OCI-LY3 (cell line): ENCODE data around the gene ATP2A3.

ENCODE experiments used
- H2AFZ ChIP-seq: fragments of 200-600, 300-600 bp; shearing (Covaris generic); 2 replicates; pipeline ENCODE4 v1.6.0; 2014; ENCODE audit warnings: antibody characterized with exemption, low read depth, low read length
- H3K27ac ChIP-seq: fragments of 200-600, 300-600 bp; sonication (generic); 2 replicates; pipeline ENCODE4 v1.5.1; 2014; ENCODE audit warnings: mild to moderate bottlenecking, low read length, moderate library complexity, mixed read lengths
- H3K27me3 ChIP-seq: fragments of 200-600, 300-600 bp; sonication (generic); 2 replicates; pipeline ENCODE4 v1.6.1; 2014; ENCODE audit warnings: low read depth, low read length, mixed read lengths
- H3K36me3 ChIP-seq: fragments of 200-600, 300-600 bp; sonication (generic); replicated peaks from 2 replicates; pipeline ENCODE3; 2014; ENCODE audit warnings: low read depth, low read length, mixed read lengths
- H3K4me1 ChIP-seq: fragments of 300-600, 200-600 bp; sonication (generic); 2 replicates; pipeline ENCODE4 v1.6.1; 2014; ENCODE audit warnings: low read length, mixed read lengths
- H3K4me2 ChIP-seq: fragments of 200-600, 300-600 bp; sonication (generic); 2 replicates; pipeline ENCODE4 v1.6.1; 2014; ENCODE audit warnings: low read length, mixed read lengths
- H3K4me3 ChIP-seq: fragments of 300-600, 200-600 bp; sonication (generic); 2 replicates; pipeline ENCODE4 v1.5.1; 2014; ENCODE audit warnings: antibody characterized with exemption, mild to moderate bottlenecking, low read length, moderate library complexity
- H3K79me2 ChIP-seq: fragments of 300-600, 200-600 bp; shearing (Covaris generic); 2 replicates; pipeline ENCODE4 v1.6.1; 2014; ENCODE audit warnings: mild to moderate bottlenecking, low read length, mixed read lengths
- H3K9ac ChIP-seq: fragments of 300-600, 200-600 bp; shearing (Covaris generic); 2 replicates; pipeline ENCODE4 v1.6.0; 2014; ENCODE audit warnings: mild to moderate bottlenecking, low read length, moderate library complexity
- H3K9me3 ChIP-seq: fragments of 200-600, 300-600 bp; shearing (Covaris generic); 2 replicates; pipeline ENCODE4 v1.6.1; 2014; ENCODE audit warnings: low read length, mixed read lengths; ENCODE audit not compliant: insufficient read depth
- H4K20me1 ChIP-seq: fragments of 200-600, 300-600 bp; sonication (generic); 2 replicates; pipeline ENCODE4 v1.6.1; 2016; ENCODE audit warnings: low read length, mixed read lengths; ENCODE audit not compliant: insufficient read depth
- CTCF ChIP-seq: fragments of 200-600, 300-600 bp; sonication (generic); IDR thresholded peaks from 2 replicates; pipeline ENCODE4 v1.5.1; 2014; ENCODE audit warnings: antibody characterized with exemption, low read length, low read depth
- EZH2phosphoT487 ChIP-seq: fragments of 200-600 bp; shearing (Covaris generic); IDR thresholded peaks from 2 replicates; pipeline ENCODE4 v1.6.1; 2018; ENCODE audit warnings: antibody characterized with exemption, mixed run types, low read depth

The ATP2A3 gene

GRCh38 chr17:3875317-3875716, 88.9 kb downstream of the ATP2A3 start:
- Histone ChIP-seq H3K9ac (no peak overlapping the region), H2AFZ (no peak overlapping the region), H3K9me3 (no peaks in the 10 kb centered on the region), H3K4me3 (no peak overlapping the region), H4K20me1 (no peaks in the 10 kb centered on the region), H3K79me2 (no peaks in the 10 kb centered on the region), H3K36me3 (no peaks in the 10 kb centered on the region), H3K4me2 (no peak overlapping the region), H3K4me1 (no peaks in the 10 kb centered on the region), H3K27ac (no peak overlapping the region), H3K27me3 (no peaks in the 10 kb centered on the region)
- TF ChIP-seq EZH2phosphoT487, result no peak
- no peak for TF ChIP-seq CTCF
